GM20431 (cell line): ENCODE measurements around the gene RTL10.

Experiments used
- in situ Hi-C: fragments of 300-500 bp; cut with MseI, MboI; formaldehyde crosslinking; loops from one replicate; pipeline ENCODE4 v1.15.0; 2020; ENCODE audit warnings: low sequenced_read_pairs; ENCODE audit not compliant: unreplicated experiment

The RTL10 gene

GRCh38 chr22:19816372-19817119, 38.1 kb downstream of the RTL10 start:
- in situ Hi-C loops, result no loop called here

- in situ Hi-C loops, result no loop called here
Observed at GRCh38 chr22:19815823-19816290, 38.8 kb downstream of the RTL10 start.

GRCh38 chr22:19815093-19815822, 39.4 kb downstream of the RTL10 start:
- in situ Hi-C loops, result no loop called here

- in situ Hi-C loops, result no loop called here
Observed at GRCh38 chr22:19814428-19814827, 40.2 kb downstream of the RTL10 start.

- in situ Hi-C loops, result no loop called here
Observed at GRCh38 chr22:19812910-19813309, 41.8 kb downstream of the RTL10 start.

- in situ Hi-C loops, result no loop called here
Observed at GRCh38 chr22:19811811-19812771, 42.6 kb downstream of the RTL10 start.

- in situ Hi-C loops, result no loop called here
Observed at GRCh38 chr22:19811211-19811621, 43.5 kb downstream of the RTL10 start.

GRCh38 chr22:19810381-19811201, 44.1 kb downstream of the RTL10 start:
- in situ Hi-C loops, result no loop called here

GRCh38 chr22:19809741-19810140, 44.9 kb downstream of the RTL10 start:
- in situ Hi-C loops, result no loop called here

GRCh38 chr22:19808873-19809478, 45.7 kb downstream of the RTL10 start:
- in situ Hi-C loops, result no loop called here

GRCh38 chr22:19807914-19808872, 46.5 kb downstream of the RTL10 start:
- in situ Hi-C loops, result no loop called here

- in situ Hi-C loops, result no loop called here
Observed at GRCh38 chr22:19807161-19807913, 47.3 kb downstream of the RTL10 start.

- in situ Hi-C loops, result no loop called here
Observed at GRCh38 chr22:19806213-19807160, 48.2 kb downstream of the RTL10 start.

- in situ Hi-C loops, result no loop called here
Observed at GRCh38 chr22:19805821-19806212, 48.9 kb downstream of the RTL10 start.
